Smooth muscle cell (in vitro differentiated cells): ENCODE measurements around the gene SLC22A23. TPM values are rescaled to one million over a fixed set of nuclear protein-coding genes. Genes with fewer than 3 reads are reported as not detected.

Source experiments
- DNase-seq: peaks from one replicate; lab custom pipeline; 2025; ENCODE audit not compliant: unreplicated experiment; lab: John Stamatoyannopoulos, UW
- H2AFZ ChIP-seq: fragments of 200-600 bp; sonication (generic); 2 replicates; pipeline ENCODE4 v1.6.0; 2016; ENCODE audit warnings: antibody characterized with exemption, low read depth, mild to moderate bottlenecking
- H3F3A ChIP-seq: fragments of 200-600 bp; sonication (generic); 2 replicates; pipeline ENCODE4 v1.6.0; 2017; ENCODE audit warnings: antibody characterized with exemption, low read depth
- H3K27ac ChIP-seq: fragments of 200-600 bp; sonication (generic); 2 replicates; pipeline ENCODE4 v1.5.1; 2016; ENCODE audit warnings: low read depth, mild to moderate bottlenecking
- H3K27me3 ChIP-seq: fragments of 200-600 bp; sonication (generic); 2 replicates; pipeline ENCODE4 v1.6.1; 2016; ENCODE audit warnings: low read depth, mild to moderate bottlenecking
- H3K36me3 ChIP-seq: fragments of 200-600 bp; sonication (generic); 2 replicates; pipeline ENCODE4 v1.5.1; 2016; ENCODE audit warnings: low read depth
- H3K4me1 ChIP-seq: fragments of 200-600 bp; sonication (generic); 2 replicates; pipeline ENCODE4 v1.5.1; 2016; ENCODE audit warnings: low read depth
- H3K4me2 ChIP-seq: fragments of 200-600 bp; sonication (generic); 2 replicates; pipeline ENCODE4 v1.6.0; 2016; ENCODE audit warnings: mild to moderate bottlenecking
- H3K4me3 ChIP-seq: fragments of 200-600 bp; sonication (generic); 2 replicates; pipeline ENCODE4 v1.5.1; 2016; ENCODE audit warnings: mild to moderate bottlenecking
- H3K79me2 ChIP-seq: fragments of 200-600 bp; sonication (generic); 2 replicates; pipeline ENCODE4 v1.6.0; 2016; ENCODE audit warnings: low read depth, mild to moderate bottlenecking
- H3K9ac ChIP-seq: fragments of 200-600 bp; sonication (generic); 2 replicates; pipeline ENCODE4 v1.6.0; 2016; ENCODE audit warnings: low read depth
- H3K9me3 ChIP-seq: fragments of 200-600 bp; sonication (generic); replicated peaks from 2 replicates; pipeline ENCODE4 v1.5.1; 2016; ENCODE audit warnings: low read depth
- H4K20me1 ChIP-seq: fragments of 200-600 bp; sonication (generic); 2 replicates; pipeline ENCODE4 v1.6.0; 2016; ENCODE audit warnings: low read depth
- WGBS: methylation state at CpG from one replicate; pipeline ENCODE4 v1.1.7; 2016; ENCODE audit warnings: low lambda C conversion rate; 5-methylcytosine and 5-hydroxymethylcytosine counted together
- polyA plus RNA-seq: library from polyadenylated mRNA; unstranded; fragments of >200 nt; fragmentation: Nextera tagmentation; extraction: Ambion mirVana; gene quantifications from 2 replicates; pipeline ENCODE4 v1.2.1, GENCODE V29; 2016
- total RNA-seq: library from RNA; depleted of rRNA; stranded (reverse); fragments of >200 nt; gene quantifications from 2 replicates; pipeline ENCODE4 v1.2.3, GENCODE V29; 2014
- TF ChIP-seq, protein P1 (sequence below): fragments of 200-600 bp; sonication (generic); IDR thresholded peaks from 2 replicates; pipeline ENCODE4 v1.5.1; 2017; ENCODE audit warnings: borderline replicate concordance, mild to moderate bottlenecking, antibody characterized with exemption; ENCODE audit not compliant: insufficient read depth, poor library complexity, severe bottlenecking

SLC22A23 gene
- total and polyA plus RNA-seq, 2 experiments from 2014 or later = 1.6 to 3.8 TPM

GRCh38 chr6:3426091-3426926 is 30.5 kb downstream of the SLC22A23 start:
- peak overlapping the region; percentile 66 for H3K27ac ChIP-seq
- peak overlapping the region; percentile 13 for H2AFZ ChIP-seq
- peaks cover 15% of the 10 kb centered on the region for H3K4me1 ChIP-seq

DNA sequence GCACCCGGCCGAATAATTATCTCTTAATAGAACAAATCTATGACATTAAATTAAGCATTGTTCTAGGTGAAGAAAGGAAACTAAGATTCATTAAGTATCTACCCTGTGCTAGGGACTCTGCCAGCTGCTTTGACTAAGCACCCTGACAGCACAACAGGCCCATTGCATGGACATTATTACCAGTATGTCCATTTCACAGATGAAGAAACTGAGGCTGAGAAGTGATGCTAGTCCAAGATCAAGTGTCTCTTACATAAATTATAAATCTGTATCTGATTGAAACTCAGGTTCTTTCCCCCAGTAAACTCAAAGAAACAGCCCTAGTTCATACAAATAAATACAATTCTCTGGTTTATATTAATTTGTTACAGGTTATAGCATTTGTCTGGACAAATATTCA is 31.3 kb downstream of the SLC22A23 start:
- DNase-seq = no peak
- Histone ChIP-seq H3K4me2 (no peak overlapping the region), H3K27me3 (peaks cover 5% of the 10 kb centered on the region), H3K9ac (no peak overlapping the region), H3F3A (peaks cover 3% of the 10 kb centered on the region), H3K4me3 (no peak overlapping the region), H3K4me1 (peaks cover 15% of the 10 kb centered on the region), H3K9me3 (no peaks in the 10 kb centered on the region), H2AFZ (no peak overlapping the region), H4K20me1 (no peaks in the 10 kb centered on the region), H3K79me2 (no peaks in the 10 kb centered on the region), H3K36me3 (no peaks in the 10 kb centered on the region), H3K27ac (peak overlapping the region; percentile 66)
- 63% methylated on average over 2 of the region's 2 CpGs for WGBS
- TF ChIP-seq, protein P1, sequence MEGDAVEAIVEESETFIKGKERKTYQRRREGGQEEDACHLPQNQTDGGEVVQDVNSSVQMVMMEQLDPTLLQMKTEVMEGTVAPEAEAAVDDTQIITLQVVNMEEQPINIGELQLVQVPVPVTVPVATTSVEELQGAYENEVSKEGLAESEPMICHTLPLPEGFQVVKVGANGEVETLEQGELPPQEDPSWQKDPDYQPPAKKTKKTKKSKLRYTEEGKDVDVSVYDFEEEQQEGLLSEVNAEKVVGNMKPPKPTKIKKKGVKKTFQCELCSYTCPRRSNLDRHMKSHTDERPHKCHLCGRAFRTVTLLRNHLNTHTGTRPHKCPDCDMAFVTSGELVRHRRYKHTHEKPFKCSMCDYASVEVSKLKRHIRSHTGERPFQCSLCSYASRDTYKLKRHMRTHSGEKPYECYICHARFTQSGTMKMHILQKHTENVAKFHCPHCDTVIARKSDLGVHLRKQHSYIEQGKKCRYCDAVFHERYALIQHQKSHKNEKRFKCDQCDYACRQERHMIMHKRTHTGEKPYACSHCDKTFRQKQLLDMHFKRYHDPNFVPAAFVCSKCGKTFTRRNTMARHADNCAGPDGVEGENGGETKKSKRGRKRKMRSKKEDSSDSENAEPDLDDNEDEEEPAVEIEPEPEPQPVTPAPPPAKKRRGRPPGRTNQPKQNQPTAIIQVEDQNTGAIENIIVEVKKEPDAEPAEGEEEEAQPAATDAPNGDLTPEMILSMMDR = no peak

More at GRCh38 chr6:3426091-3426926, 30.5 kb downstream of the SLC22A23 start:
- Histone ChIP-seq H3K9me3 (no peaks in the 10 kb centered on the region), H3K79me2 (no peaks in the 10 kb centered on the region), H3K36me3 (no peaks in the 10 kb centered on the region), H3F3A (no peaks in the 10 kb centered on the region), H3K4me3 (no peak overlapping the region), H4K20me1 (no peaks in the 10 kb centered on the region), H3K27me3 (peaks cover 5% of the 10 kb centered on the region), H3K4me2 (peak overlapping the region; percentile 33), H3K9ac (no peak overlapping the region)
- WGBS = 63% methylated on average over 3 of the region's 3 CpGs
- no peak for DNase-seq
- TF ChIP-seq, protein P1 = no peak

DNA sequence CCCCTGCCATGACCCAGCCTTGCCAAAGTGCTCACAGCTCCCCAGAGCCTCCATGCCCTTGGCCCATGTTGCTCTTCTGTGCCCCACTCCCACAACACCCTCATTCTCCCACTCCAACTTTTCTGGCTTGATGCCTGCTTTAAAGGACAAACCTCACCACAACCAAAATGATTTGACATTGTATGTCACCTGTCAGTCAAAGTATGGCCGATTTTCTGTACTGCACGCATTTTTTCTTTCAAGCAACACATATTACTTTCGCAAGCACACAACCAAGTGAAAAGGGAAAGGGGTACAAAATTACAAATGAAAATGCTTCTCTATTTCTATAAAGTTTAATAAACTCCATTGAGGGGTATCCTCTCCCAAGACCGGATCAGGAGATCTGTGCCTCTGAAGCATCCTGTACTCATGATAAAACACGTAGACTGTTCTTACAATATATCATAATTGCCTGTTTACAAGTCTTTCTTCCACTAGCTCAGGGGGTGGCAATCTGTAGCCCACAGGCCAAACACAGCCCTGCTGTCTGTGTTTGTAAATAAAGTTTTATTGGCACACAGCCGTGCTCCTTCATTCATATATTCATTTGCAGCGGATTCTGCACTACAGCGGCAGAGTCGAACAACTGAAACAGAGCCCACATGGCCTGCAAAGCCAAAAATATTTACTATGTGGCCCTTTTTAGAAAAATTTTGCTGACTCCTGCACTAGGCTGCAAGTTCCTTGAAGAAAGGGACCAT is 32.5 kb downstream of the SLC22A23 start:
- no peak for DNase-seq
- WGBS = 92% methylated on average over 9 of the region's 9 CpGs
- H4K20me1 ChIP-seq = no peaks in the 10 kb centered on the region
- H3K9ac ChIP-seq = no peak overlapping the region
- H2AFZ ChIP-seq = no peak overlapping the region
- no peaks in the 10 kb centered on the region for H3K79me2 ChIP-seq
- no peak overlapping the region for H3K4me3 ChIP-seq
- H3K9me3 ChIP-seq = no peaks in the 10 kb centered on the region
- H3K27ac ChIP-seq = no peak overlapping the region
- peaks cover 5% of the 10 kb centered on the region for H3K27me3 ChIP-seq
- H3K36me3 ChIP-seq = no peaks in the 10 kb centered on the region
- peaks cover 3% of the 10 kb centered on the region for H3F3A ChIP-seq
- TF ChIP-seq, protein P1 = no peak
- peaks cover 15% of the 10 kb centered on the region for H3K4me1 ChIP-seq
- H3K4me2 ChIP-seq = no peak overlapping the region
